GM19455 (cell line): ENCODE data around the gene PROB1.
"Not testable (repeated sequence)": the region's sequence is repeated elsewhere in the genome, so short reads cannot be mapped to it uniquely, and the experiment has no call there.

Experiments used
- ATAC-seq: cut with Tn5 transposase; IDR thresholded peaks from one replicate; pipeline ENCODE4 v1.9.1; 2021; ENCODE audit not compliant: unreplicated experiment

The PROB1 gene

GRCh38 chr5:139393497-139394122, 1.3 kb downstream of the PROB1 start:
- ATAC-seq = no peak

GRCh38 chr5:139392678-139393496, 2.0 kb downstream of the PROB1 start:
- ATAC-seq = peak; percentile 53

GRCh38 chr5:139392324-139392677, 2.6 kb downstream of the PROB1 start:
- ATAC-seq = no peak

GRCh38 chr5:139391570-139392323, 3.2 kb downstream of the PROB1 start:
- ATAC-seq = no peak

GRCh38 chr5:139390639-139391569, 4.0 kb downstream of the PROB1 start:
- no peak for ATAC-seq

GRCh38 chr5:139389701-139390638, 4.9 kb downstream of the PROB1 start, which contains the start of gene MZB1:
Gene MZB1, minus strand, starts transcription at chr5:139389913. Its CDS starts 57 bp downstream, at chr5:139389856.
- peak; percentile 36 for ATAC-seq

GRCh38 chr5:139388198-139388821, 6.6 kb downstream of the PROB1 start:
- no peak for ATAC-seq

GRCh38 chr5:139387611-139388197, 7.2 kb downstream of the PROB1 start:
- no peak for ATAC-seq

GRCh38 chr5:139386956-139387355, 7.9 kb downstream of the PROB1 start:
- not testable (repeated sequence) for ATAC-seq

GRCh38 chr5:139386050-139386438, 8.9 kb downstream of the PROB1 start:
- ATAC-seq = no peak

- no peak for ATAC-seq
Observed at GRCh38 chr5:139385061-139386049, 9.5 kb downstream of the PROB1 start.

- no peak for ATAC-seq
Observed at GRCh38 chr5:139384591-139385051, 10.3 kb downstream of the PROB1 start.

- no peak for ATAC-seq
Observed at GRCh38 chr5:139383993-139384590, 10.8 kb downstream of the PROB1 start.

- no peak for ATAC-seq
Observed at GRCh38 chr5:139383275-139383992, 11.5 kb downstream of the PROB1 start, which contains the start of gene SLC23A1. Gene SLC23A1, minus strand, starts transcription at chr5:139383297. Its CDS starts 44 bp downstream, at chr5:139383253.

- no peak for ATAC-seq
Observed at GRCh38 chr5:139382807-139383206, 12.1 kb downstream of the PROB1 start.
